Type B pancreatic cell (in vitro differentiated cells): ENCODE data around the gene FHOD3. TPM values are rescaled to one million over a fixed set of nuclear protein-coding genes. Genes with fewer than 3 reads are reported as not detected.
"Not testable (repeated sequence)": the region's sequence is repeated elsewhere in the genome, so short reads cannot be mapped to it uniquely, and the experiment has no call there.

Experiments
- DNase-seq: peaks from one replicate; pipeline ENCODE4 v3.0.0; 2021; ENCODE audit warnings: mixed read lengths; ENCODE audit not compliant: unreplicated experiment; ENCODE audit errors: extremely low spot score
- H3K27ac Mint-ChIP-seq: 2 replicates; pipeline ENCODE4 v1.8.0; 2021; ENCODE audit warnings: mild to moderate bottlenecking, mixed read lengths
- H3K27me3 Mint-ChIP-seq: 2 replicates; pipeline ENCODE4 v1.8.0; 2021; ENCODE audit warnings: mixed read lengths
- H3K36me3 Mint-ChIP-seq: 2 replicates; pipeline ENCODE4 v1.8.0; 2021; ENCODE audit warnings: mixed read lengths
- H3K4me1 Mint-ChIP-seq: one replicate; pipeline ENCODE4 v1.8.0; 2021; ENCODE audit warnings: mixed read lengths; ENCODE audit not compliant: unreplicated experiment
- H3K4me3 Mint-ChIP-seq: 2 replicates; pipeline ENCODE4 v1.8.0; 2021; ENCODE audit warnings: mild to moderate bottlenecking, mixed read lengths
- H3K9me3 Mint-ChIP-seq: 2 replicates; pipeline ENCODE4 v1.8.0; 2021; ENCODE audit warnings: mixed read lengths
- CTCF ChIP-seq: fragments of 200-600 bp; sonication (generic); conservative IDR thresholded peaks from 2 replicates; pipeline ENCODE4 v1.5.0; 2021; ENCODE audit warnings: antibody characterized with exemption, mild to moderate bottlenecking
- total RNA-seq: library from RNA; stranded (reverse); gene quantifications from 2 replicates; pipeline ENCODE4 v1.2.1, GENCODE V29; 2021; ENCODE audit warnings: low replicate concordance

Gene FHOD3
- total RNA-seq, 1 donor from 2014 or later: 5.3 TPM

- Mint-ChIP-seq H3K4me3 (no peak overlapping the region), H3K9me3 (no peaks in the 10 kb centered on the region), H3K27me3 (no peaks in the 10 kb centered on the region), H3K36me3 (peaks cover 22% of the 10 kb centered on the region), H3K4me1 (peaks cover 8% of the 10 kb centered on the region), H3K27ac (no peak overlapping the region)
- DNase-seq: no peak
- TF ChIP-seq CTCF: no peak
These were observed 515.7 kb downstream of the FHOD3 start for GRCh38 chr18:36813101-36813775.

- H3K4me3 Mint-ChIP-seq: no peak overlapping the region
- H3K27ac Mint-ChIP-seq: no peak overlapping the region
- peaks cover 11% of the 10 kb centered on the region for H3K4me1 Mint-ChIP-seq
- H3K36me3 Mint-ChIP-seq: peaks cover 28% of the 10 kb centered on the region
- no peaks in the 10 kb centered on the region for H3K9me3 Mint-ChIP-seq
- no peak for DNase-seq
- no peak for TF ChIP-seq CTCF
- no peaks in the 10 kb centered on the region for H3K27me3 Mint-ChIP-seq
These were observed 516.3 kb downstream of the FHOD3 start for GRCh38 chr18:36813824-36814223.

GRCh38 chr18:36814994-36815393 lies 517.5 kb downstream of the FHOD3 start:
- Mint-ChIP-seq H3K36me3 (peaks cover 30% of the 10 kb centered on the region), H3K27me3 (no peaks in the 10 kb centered on the region), H3K4me1 (peaks cover 9% of the 10 kb centered on the region), H3K9me3 (no peaks in the 10 kb centered on the region), H3K4me3 (no peak overlapping the region), H3K27ac (no peak overlapping the region)
- TF ChIP-seq CTCF: no peak
- DNase-seq: no peak

- not testable (repeated sequence) for H3K9me3 Mint-ChIP-seq, H3K4me1 Mint-ChIP-seq, H3K4me3 Mint-ChIP-seq, H3K27ac Mint-ChIP-seq, DNase-seq, H3K27me3 Mint-ChIP-seq
- peaks cover 33% of the 10 kb centered on the region for H3K36me3 Mint-ChIP-seq
These were observed 518.6 kb downstream of the FHOD3 start for GRCh38 chr18:36816096-36816495.

- TF ChIP-seq CTCF: no peak
- Mint-ChIP-seq H3K4me1 (peaks cover 9% of the 10 kb centered on the region), H3K36me3 (peaks cover 38% of the 10 kb centered on the region), H3K4me3 (no peak overlapping the region), H3K27ac (no peak overlapping the region), H3K9me3 (no peaks in the 10 kb centered on the region), H3K27me3 (no peaks in the 10 kb centered on the region)
- DNase-seq: no peak
These were observed 519.5 kb downstream of the FHOD3 start for GRCh38 chr18:36817039-36817438.

- no peak overlapping the region for H3K27ac Mint-ChIP-seq
- no peak for TF ChIP-seq CTCF
- H3K4me1 Mint-ChIP-seq: peaks cover 9% of the 10 kb centered on the region
- no peak for DNase-seq
- no peaks in the 10 kb centered on the region for H3K9me3 Mint-ChIP-seq
- H3K4me3 Mint-ChIP-seq: no peak overlapping the region
- no peaks in the 10 kb centered on the region for H3K27me3 Mint-ChIP-seq
- H3K36me3 Mint-ChIP-seq: peaks cover 40% of the 10 kb centered on the region
These were observed 521.1 kb downstream of the FHOD3 start for GRCh38 chr18:36818652-36819051.
